Testis (tissue), 3 donors: Measurements from ENCODE around the gene CORO2B. TPM values are rescaled to one million over a fixed set of nuclear protein-coding genes. Genes with fewer than 3 reads are reported as not detected.
A peak's percentile ranks its signal among the peaks of the same experiment; 100 is the strongest.

Experiments used
- DNase-seq: peaks from one replicate; pipeline ENCODE4 v3.0.0-alpha.2; 2019
- H3K27ac ChIP-seq, 2 donors: fragments of 200-600 bp; sonication (generic); one replicate each; pipeline ENCODE4 v1.5.1; 2019
- H3K27me3 ChIP-seq: fragments of 200-600 bp; sonication (generic); one replicate; pipeline ENCODE4 v1.5.1; 2019
- H3K36me3 ChIP-seq: fragments of 200-600 bp; sonication (generic); one replicate; pipeline ENCODE4 v1.5.1; 2017; ENCODE audit warnings: low read depth; ENCODE audit errors: missing control alignments
- H3K4me1 ChIP-seq: fragments of 200-600 bp; sonication (generic); one replicate; pipeline ENCODE4 v1.5.1; 2019
- H3K4me3 ChIP-seq, 2 donors: fragments of 200-600 bp; sonication (generic); one replicate each; pipeline ENCODE4 v1.5.1; 2017 to 2019
- H3K9me3 ChIP-seq: fragments of 200-600 bp; sonication (generic); one replicate; pipeline ENCODE4 v1.5.1; 2017
- POLR2A ChIP-seq: fragments of 450-650 bp; IDR thresholded peaks from one replicate; pipeline ENCODE4 v1.6.1; 2017; ENCODE audit warnings: antibody characterized with exemption, mild to moderate bottlenecking, moderate library complexity
- WGBS, 2 donors: methylation state at CpG; one replicate each; pipeline ENCODE4 v1.1.5; 2018; 5-methylcytosine and 5-hydroxymethylcytosine counted together
- intact Hi-C: fragments of 100-400 bp; cut with DNase I; formaldehyde crosslinking; loops from one replicate; pipeline ENCODE4 v1.15.1; 2023; ENCODE audit warnings: low total_unique reads
- polyA plus RNA-seq: library from polyadenylated mRNA; stranded (reverse); fragments of 350-450 nt; fragmentation: Illumina TruSeq; extraction: RNeasy Lipid Tissue Mini Kit (QIAGEN cat#74804); gene quantifications from one replicate; pipeline ENCODE4 v1.2.3, GENCODE V29; 2014; ENCODE audit warnings: low read depth, low replicate concordance; ENCODE audit not compliant: insufficient read depth
- total RNA-seq, 2 donors: library from RNA; depleted of rRNA; stranded (reverse); fragments of >200 nt; gene quantifications; one replicate each; pipeline ENCODE4 v1.2.3, GENCODE V29; 2016
- TF ChIP-seq, protein P1 (sequence below), 3 experiments: fragments of 450-650 bp in 2 of 3; fragments of 200-600 bp in 1 of 3; sonication (generic) in 1 of 3; IDR thresholded peaks; one replicate each; pipeline ENCODE4 v1.5.1; 2016 to 2019; ENCODE audit warnings: antibody characterized with exemption in 3 of 3, mild to moderate bottlenecking in 2 of 3, moderate library complexity in 1 of 3

The CORO2B gene
- total and polyA plus RNA-seq, 3 donors from 2014 or later = 1.4 to 4.3 (median 2.2) TPM

DNA sequence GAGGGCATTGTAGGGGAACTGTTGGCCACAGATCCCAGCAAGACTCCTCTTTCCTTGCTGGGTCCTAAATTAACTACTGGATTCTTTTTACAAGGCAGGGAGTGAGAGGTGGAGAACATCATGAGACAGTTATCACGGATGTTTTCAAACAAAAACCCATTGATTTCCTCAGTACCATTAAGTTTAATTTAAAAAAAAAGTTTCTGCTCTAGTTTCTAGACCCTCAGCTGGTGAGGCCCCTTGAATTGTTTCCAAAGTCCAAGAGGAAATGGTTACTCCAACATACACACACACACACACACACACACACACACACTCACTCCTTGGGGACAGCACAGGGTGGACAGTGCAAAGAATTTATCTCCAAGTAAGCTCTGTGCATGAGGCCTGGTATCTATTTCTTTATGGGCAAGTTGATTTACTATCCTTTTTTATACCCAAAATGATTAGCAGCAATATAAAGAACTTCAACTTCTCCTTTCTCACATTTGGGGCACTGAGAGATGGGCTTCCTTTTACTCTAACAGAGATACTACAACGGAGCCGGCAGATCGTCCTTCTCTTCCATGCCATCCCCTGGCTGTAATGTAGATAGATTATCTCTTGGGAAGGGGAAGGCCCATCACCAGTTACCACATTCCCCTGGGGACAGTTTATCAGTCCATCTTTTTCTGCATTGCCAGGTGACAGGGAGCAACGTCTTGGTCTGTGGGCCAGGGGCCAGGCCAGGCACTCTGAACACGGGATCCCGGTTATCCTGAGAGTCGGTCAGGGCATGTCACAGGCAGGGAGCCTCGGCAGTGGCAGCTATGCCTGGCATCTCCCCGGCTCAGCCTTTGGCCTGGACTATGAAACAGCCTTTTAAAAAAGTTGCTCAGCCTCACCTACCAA lies 54.7 kb downstream of the CORO2B start:
- no peaks in the 10 kb centered on the region for H3K36me3 ChIP-seq
- no peak for DNase-seq
- TF ChIP-seq POLR2A = no peak
- TF ChIP-seq, protein P1, sequence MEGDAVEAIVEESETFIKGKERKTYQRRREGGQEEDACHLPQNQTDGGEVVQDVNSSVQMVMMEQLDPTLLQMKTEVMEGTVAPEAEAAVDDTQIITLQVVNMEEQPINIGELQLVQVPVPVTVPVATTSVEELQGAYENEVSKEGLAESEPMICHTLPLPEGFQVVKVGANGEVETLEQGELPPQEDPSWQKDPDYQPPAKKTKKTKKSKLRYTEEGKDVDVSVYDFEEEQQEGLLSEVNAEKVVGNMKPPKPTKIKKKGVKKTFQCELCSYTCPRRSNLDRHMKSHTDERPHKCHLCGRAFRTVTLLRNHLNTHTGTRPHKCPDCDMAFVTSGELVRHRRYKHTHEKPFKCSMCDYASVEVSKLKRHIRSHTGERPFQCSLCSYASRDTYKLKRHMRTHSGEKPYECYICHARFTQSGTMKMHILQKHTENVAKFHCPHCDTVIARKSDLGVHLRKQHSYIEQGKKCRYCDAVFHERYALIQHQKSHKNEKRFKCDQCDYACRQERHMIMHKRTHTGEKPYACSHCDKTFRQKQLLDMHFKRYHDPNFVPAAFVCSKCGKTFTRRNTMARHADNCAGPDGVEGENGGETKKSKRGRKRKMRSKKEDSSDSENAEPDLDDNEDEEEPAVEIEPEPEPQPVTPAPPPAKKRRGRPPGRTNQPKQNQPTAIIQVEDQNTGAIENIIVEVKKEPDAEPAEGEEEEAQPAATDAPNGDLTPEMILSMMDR (IDR thresholded peaks at IDR 0.05) = no peak
- intact Hi-C loops = no loop called here
- H3K4me1 ChIP-seq = peaks cover 10% of the 10 kb centered on the region
- no peaks in the 10 kb centered on the region for H3K27me3 ChIP-seq
- no peaks in the 10 kb centered on the region for H3K9me3 ChIP-seq
- no peak overlapping the region for H3K4me3 ChIP-seq
- no peak overlapping the region for H3K27ac ChIP-seq
- WGBS, 2 donors = 83 to 84% methylated on average over 10 of the region's 10 CpGs

GRCh38 chr15:68634122-68634482 lies 55.3 kb downstream of the CORO2B start:
- Histone ChIP-seq H3K27ac (no peak overlapping the region), H3K9me3 (no peaks in the 10 kb centered on the region), H3K4me1 (peaks cover 15% of the 10 kb centered on the region), H3K27me3 (no peaks in the 10 kb centered on the region), H3K36me3 (no peaks in the 10 kb centered on the region), H3K4me3 (no peak overlapping the region)
- WGBS, 2 donors = 95 to 97% methylated on average over 4 of the region's 4 CpGs
- TF ChIP-seq, protein P1 (IDR thresholded peaks at IDR 0.05) = no peak
- TF ChIP-seq POLR2A = no peak
- DNase-seq = no peak
- intact Hi-C loops = no loop called here

GRCh38 chr15:68634531-68634930 lies 55.7 kb downstream of the CORO2B start:
- DNase-seq = no peak
- Histone ChIP-seq H3K4me1 (peaks cover 19% of the 10 kb centered on the region), H3K27me3 (no peaks in the 10 kb centered on the region), H3K27ac (no peak overlapping the region), H3K36me3 (no peaks in the 10 kb centered on the region), H3K9me3 (no peaks in the 10 kb centered on the region), H3K4me3 (no peak overlapping the region)
- 89 to 94% methylated on average over 6 of the region's 6 CpGs for WGBS, 2 donors
- intact Hi-C loops = no loop called here
- TF ChIP-seq, protein P1 (IDR thresholded peaks at IDR 0.05) = no peak
- TF ChIP-seq POLR2A = no peak

DNA sequence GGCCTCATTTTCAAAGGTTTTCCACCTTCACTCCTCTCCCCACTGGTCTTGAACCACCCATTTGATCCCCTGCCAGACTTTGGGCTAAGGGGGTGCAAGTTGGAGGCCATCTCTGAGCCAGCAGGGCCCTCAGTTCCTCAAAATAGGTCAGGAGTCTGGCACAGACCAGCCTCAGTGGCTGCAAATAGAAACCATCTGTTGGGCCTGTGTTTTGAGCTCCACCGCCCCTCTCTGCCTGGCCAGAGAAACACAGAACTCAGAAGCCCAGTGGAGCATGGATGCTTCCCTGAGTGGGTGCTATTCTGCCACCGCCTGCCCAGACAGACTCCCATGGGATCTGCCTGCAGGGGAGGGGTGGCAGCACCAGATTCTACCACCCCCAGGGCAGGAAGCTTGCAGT lies 56.3 kb downstream of the CORO2B start:
- H3K4me1 ChIP-seq = peaks cover 25% of the 10 kb centered on the region
- H3K27me3 ChIP-seq = no peaks in the 10 kb centered on the region
- no peaks in the 10 kb centered on the region for H3K9me3 ChIP-seq
- peak; percentile 39 for DNase-seq
- intact Hi-C loops = no loop called here
- H3K4me3 ChIP-seq = no peak overlapping the region
- TF ChIP-seq, protein P1 (IDR thresholded peaks at IDR 0.05) = no peak
- TF ChIP-seq POLR2A = no peak
- WGBS, 2 donors = 79% methylated on average over 2 of the region's 2 CpGs; no CpG with 5 or more reads in 1 of the 2 donors
- no peak overlapping the region for H3K27ac ChIP-seq
- no peaks in the 10 kb centered on the region for H3K36me3 ChIP-seq

DNA sequence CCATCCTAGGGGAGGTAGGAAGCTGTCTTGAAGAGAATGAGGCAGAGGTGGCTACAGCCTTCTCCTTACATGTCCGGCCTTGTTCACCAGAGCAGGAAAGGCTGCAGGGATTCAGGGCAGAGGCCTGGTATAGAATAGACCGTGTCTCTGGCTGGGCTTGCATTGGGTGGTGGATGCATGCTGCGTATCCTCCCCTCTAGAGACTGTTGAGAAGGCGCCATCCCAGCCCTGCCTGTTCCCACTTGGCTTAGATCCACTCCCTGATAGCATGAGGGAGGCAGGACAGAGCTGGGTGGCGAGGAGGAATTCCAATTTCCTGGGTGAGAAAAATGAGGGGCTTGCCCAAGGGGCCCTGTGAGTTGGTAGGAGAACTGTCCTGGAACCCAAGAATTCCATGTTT lies 57.5 kb downstream of the CORO2B start:
- Histone ChIP-seq H3K27ac (no peak overlapping the region), H3K27me3 (no peaks in the 10 kb centered on the region), H3K4me3 (no peak overlapping the region), H3K36me3 (no peaks in the 10 kb centered on the region), H3K9me3 (no peaks in the 10 kb centered on the region), H3K4me1 (peaks cover 35% of the 10 kb centered on the region)
- TF ChIP-seq POLR2A = no peak
- TF ChIP-seq, protein P1 (IDR thresholded peaks at IDR 0.05) = no peak
- 94 to 100% methylated on average over 5 of the region's 5 CpGs for WGBS, 2 donors
- DNase-seq = no peak
- intact Hi-C loops = no loop called here
